ENCODE measurements around the gene MYOM1.

The MYOM1 gene

GRCh38 chr18:3157086-3157485 is 62.7 kb downstream of the MYOM1 start:
- no peak for DNase-seq
- intact Hi-C loops (cut with DNase I) = no loop called here

- intact Hi-C loops (cut with DNase I) = no loop called here
- no peak for DNase-seq
These were observed 63.5 kb downstream of the MYOM1 start for GRCh38 chr18:3156325-3156640.

- intact Hi-C loops (cut with DNase I) = loop anchor here (5.0 kb wide), 1 partner anchor 93 kb away; the partner anchor contains the start of gene MYL12A
- no peak for DNase-seq
These were observed 65.6 kb downstream of the MYOM1 start for GRCh38 chr18:3154214-3154613.

- intact Hi-C loops (cut with DNase I) = loop anchor here (2.0 to 5.0 kb wide), 2 partner anchors 94 to 220 kb away; partner anchors contain the start of gene MYL12A
- DNase-seq = no peak
These were observed 66.6 kb downstream of the MYOM1 start for GRCh38 chr18:3153107-3153704.

DNA sequence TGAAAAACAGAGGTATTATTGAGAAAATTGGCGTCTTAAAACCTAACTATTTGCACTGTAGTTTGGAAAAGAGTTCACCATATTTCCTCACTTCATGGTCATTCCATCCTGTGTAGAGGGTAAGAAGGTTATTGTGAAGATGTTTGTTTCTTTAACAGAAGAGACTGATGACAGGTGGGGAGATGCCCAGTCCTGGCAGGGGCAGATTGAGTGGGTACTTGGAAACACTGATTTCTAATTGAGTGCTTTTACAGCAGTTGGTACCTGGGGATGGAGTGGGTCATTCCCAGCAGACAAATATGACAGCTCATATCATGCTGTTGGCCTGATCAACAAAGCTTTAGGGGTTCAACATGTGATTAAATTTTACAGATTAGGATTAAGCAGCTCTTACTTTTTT is 67.5 kb downstream of the MYOM1 start:
- no peak for DNase-seq
- intact Hi-C loops (cut with DNase I) = loop anchor here (2.0 to 5.0 kb wide), 2 partner anchors 95 to 219 kb away; partner anchors contain the start of gene MYL12A

DNA sequence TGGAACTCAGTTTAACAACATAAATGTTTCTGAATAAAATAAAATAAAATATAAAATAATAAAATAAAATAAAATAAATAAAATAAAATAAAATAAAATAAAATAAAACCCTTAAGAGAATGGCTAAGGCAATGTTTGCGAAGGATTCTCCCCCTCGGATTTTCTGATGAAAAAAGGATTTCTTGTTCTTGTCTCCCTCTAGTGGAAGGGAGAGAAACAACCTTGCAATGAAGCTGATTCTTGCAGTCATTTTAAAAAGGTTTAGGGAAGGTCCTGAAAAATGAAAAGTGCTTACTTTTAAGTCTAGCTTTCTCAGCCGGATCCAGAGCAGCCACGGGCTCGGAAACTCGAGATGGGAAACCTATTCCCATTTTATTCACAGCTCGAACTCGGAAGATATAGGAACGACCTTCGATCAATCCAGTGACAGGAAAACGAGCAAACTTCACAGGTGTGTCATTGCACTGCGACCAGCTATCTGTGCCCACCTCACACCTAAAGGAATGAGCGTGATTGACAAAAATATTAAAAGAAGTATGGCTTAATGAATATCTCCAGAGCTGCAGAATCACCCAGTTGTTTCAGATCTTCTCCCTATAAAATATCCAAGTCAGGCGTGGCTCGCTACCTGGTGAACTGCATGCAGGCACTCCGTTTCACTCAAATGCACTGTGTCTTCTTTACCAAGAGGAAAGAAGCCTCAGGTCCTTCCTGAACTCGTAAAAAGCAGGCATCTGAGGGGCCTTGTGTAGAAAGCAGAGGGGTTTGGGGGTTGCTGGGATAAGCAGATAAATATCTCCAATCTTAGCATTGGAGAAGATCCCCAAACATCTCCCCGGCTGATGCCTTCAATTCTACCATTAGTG is 68.1 kb downstream of the MYOM1 start:
- no peak for DNase-seq
- intact Hi-C loops (cut with DNase I) = loop anchor here (2.0 to 5.0 kb wide), 2 partner anchors 96 to 219 kb away; partner anchors contain the start of gene MYL12A

GRCh38 chr18:3150688-3151087 is 69.1 kb downstream of the MYOM1 start:
- no peak for DNase-seq
- intact Hi-C loops (cut with DNase I) = loop anchor here (5.0 kb wide), 1 partner anchor 97 kb away; the partner anchor contains the start of gene MYL12A

DNA sequence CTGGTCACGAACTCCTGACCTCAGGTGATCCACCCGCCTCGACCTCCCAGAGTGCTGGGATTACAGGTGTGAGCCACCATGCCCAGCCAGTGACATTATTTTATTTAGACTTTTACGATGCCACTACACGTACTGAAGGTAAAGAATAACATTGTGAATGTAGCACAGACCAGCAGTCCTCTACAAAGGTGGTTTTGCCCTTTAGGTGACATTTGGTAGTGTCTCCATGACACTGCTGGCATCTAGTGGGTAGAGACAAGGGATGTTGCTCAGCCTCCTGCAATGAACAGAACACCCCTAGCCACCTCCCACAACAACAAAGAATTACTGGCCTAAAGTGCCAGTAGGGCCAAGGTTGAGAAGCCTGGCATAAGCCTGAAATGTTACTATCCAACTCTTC is 69.5 kb downstream of the MYOM1 start:
- DNase-seq = no peak
- intact Hi-C loops (cut with DNase I) = loop anchor here (5.0 kb wide), 1 partner anchor 97 kb away; the partner anchor contains the start of gene MYL12A

DNA sequence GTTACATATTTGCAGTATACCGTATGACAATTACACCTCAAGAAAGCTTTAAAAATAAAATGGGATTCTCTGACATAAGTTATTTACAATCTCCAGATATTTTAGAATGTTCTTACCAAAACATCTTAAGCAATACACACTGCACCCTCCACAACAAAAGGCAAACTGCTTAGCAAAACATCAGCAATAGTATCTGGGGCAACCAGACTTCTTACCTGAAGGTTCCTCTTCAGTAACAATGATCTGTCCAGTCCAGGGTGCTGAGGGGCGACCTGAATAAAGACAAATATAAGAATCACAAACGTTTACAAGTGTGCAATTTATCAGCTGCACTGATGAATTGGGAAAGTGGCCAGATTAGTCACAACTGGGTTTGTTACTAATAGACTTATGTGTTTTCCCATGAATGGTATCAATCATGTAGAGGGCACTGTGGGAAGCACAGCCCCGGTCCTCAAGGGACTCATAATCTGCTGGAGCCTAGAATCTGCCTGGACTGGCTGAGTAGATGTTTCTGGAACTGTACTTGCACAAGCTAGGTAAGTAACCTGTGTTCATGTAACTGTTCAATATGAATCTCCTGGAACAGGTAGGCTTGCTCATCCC is 70.7 kb downstream of the MYOM1 start:
- intact Hi-C loops (cut with DNase I) = no loop called here
- no peak for DNase-seq

DNA sequence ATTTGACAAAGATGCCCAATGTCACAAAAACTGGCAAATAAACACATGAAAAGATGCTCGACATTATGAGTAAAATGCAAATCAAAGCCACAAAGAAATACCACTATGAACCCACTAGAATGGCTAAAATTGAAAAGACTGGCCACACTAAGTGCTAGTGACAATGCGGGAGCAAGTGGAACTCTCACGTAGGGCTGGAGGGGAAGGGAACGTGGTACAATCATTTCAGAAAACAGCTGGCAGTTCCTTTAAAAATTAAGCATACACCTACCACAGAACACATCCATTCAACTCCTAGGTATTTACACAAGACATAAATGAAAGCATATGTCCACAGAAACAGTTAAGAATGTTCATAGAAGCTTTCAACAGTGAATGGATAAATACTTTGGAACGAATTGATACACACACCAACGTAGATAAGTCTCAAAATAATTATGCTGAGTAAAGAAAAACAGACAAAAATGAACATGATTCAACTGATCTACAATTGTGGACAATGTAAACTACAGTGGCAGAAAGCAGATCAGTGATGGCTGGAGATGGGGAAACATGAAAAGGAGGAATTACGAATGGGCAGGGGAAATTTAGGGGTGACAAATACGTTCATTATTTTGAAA is 71.7 kb downstream of the MYOM1 start:
- intact Hi-C loops (cut with DNase I) = no loop called here
- DNase-seq = no peak

GRCh38 chr18:3140986-3141639 is 78.7 kb downstream of the MYOM1 start:
- intact Hi-C loops (cut with DNase I) = no loop called here
- no peak for DNase-seq

GRCh38 chr18:3140342-3140741 is 79.4 kb downstream of the MYOM1 start:
- DNase-seq = no peak
- intact Hi-C loops (cut with DNase I) = no loop called here

DNA sequence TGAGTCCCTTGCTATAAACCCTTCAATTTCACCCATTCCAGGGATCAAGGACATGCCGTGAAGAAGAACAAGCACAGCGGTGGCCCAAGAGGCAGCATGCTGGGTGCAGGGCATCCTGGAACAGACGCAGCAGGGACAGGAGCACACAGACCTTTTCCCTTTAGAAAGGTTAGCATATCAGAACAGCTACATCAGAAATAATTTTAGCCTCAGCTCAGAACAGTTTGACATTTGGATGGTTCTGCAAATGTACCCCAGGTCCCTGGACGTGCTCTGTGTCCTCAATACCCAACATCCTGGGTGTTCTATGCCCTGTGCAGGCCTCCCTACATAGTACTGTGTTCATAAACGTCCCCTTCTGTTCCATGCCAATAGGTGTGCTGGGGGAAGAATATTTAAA is 80.4 kb downstream of the MYOM1 start:
- no peak for DNase-seq
- intact Hi-C loops (cut with DNase I) = no loop called here

DNA sequence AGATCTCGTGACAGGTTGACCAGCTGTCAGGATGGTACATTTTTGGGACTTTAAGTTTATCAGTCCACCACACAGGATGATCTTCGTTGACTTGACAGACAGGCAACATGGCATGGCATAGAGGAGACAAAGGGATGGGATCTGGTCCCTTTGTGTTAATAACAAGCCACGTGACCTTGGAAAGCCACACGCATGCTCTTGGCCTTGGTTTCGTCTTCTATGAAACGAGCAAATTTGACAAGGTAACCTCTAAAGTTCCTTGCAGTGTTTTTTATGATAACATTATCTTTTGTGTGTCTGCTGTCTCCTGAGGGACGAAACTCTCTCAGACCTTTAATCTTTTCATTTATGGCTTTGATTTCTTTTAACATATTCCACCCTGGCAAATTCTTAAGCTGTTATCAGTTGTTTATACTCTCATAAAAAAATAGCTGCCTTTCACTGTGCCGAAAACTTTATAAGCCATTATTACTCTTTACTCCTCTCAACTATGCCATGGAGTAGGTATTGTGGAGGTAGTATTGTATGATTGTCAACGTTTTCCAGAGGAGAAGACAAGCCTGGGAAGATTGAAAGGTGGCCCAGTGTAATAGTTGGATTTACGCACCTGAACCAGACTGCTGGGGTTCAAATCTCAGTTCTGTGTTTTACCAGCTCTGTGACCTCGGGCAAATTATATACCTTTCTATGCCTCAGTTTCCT is 81.3 kb downstream of the MYOM1 start:
- intact Hi-C loops (cut with DNase I) = no loop called here
- DNase-seq = no peak

DNA sequence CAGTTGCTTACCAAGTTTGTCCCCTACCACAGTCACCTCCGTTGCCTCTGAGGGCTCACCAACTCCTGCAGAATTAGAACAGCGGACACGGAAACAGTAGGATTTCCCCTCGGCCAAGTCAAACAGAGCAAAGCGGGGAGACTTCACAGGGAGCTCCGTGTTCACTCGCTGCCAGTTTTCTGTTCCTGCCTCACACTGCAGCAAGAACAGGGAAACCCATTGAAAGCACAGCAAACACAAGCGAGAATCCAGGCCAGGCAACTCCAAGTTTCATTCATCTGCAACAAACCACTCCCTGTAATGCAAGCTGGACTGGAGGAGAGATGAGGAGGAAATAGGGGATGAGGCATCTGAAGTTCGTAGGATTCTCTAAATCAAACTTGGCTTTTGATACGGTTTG is 84.2 kb downstream of the MYOM1 start:
- intact Hi-C loops (cut with DNase I) = no loop called here
- DNase-seq = peak in 5 of 10 donors; percentile 12 to 84 (median 32)

- DNase-seq = no peak
- intact Hi-C loops (cut with DNase I) = no loop called here
These were observed 87.1 kb downstream of the MYOM1 start for GRCh38 chr18:3132700-3133099.

DNA sequence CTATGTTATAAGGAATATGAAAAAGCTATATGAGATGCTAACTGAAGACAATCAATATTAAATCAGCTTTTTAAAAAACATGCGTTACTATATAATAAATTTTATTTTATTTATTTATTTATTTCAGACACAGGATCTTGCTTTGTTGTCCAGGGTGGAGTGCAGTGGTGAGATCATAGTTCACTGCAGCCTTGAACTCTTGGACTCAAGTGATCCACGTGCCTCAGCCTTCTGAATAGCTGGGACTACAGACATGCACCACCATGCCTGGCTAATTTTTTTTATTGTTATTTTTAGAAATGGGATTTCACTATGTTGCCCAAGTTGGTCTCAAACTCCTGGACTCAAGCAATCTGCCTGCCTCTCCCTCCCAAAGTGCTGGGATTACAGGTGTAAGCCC is 89.4 kb downstream of the MYOM1 start:
- intact Hi-C loops (cut with DNase I) = no loop called here

DNA sequence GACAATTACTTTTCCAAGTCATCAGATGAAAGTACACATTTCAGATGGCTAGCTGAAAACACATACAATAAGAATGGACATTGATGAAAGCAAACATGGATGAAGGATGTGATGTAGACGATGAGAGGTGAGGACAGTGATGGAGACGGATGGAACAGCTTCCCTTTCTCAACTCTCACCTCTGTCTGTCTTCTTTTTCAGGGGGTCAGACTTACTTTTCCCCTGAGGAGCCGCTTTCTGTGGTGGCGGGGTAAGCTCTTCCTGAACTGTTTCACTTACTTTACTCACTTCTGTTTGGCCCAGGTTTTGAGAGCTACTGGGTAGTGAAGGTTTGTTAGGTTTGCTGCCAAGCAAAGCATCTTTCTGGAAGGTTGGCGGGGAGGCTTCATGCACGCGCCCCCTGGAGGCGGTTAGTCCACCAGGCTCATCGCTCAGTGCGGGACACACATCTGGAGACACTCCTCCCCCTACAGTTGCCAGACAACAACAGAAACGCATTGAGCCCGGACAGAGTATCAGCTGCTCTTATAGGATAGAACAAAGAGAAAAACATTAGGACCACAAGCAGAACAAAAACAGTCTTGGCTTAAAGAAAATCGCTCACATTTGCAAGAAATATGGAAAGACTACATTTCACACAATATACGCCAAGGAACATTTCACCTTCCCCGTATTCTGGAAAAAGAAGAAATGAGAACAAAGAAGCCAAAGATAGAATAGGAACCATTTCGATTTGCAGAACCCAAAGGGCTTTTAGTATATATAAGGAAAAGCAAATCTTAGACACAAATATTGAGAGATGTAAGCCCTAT is 90.5 kb downstream of the MYOM1 start:
- DNase-seq = peak; percentile 61 to 97 (median 83)
- intact Hi-C loops (cut with DNase I) = loop anchor here (10.0 kb wide), 2 partner anchors 64 to 116 kb away; partner anchors contain the start of gene MYL12A

More for the DNA sequence above, 89.4 kb downstream of the MYOM1 start:
- no peak for DNase-seq

Data from posterior cingulate gyrus (tissue), 11 donors.